ENCODE results near the gene BBOX1.

Gene BBOX1

GRCh38 chr11:27025957-27026733, 14.5 kb upstream of the BBOX1 start:
- DNase-seq: no peak

- no peak for DNase-seq
These were observed 12.1 kb upstream of the BBOX1 start for GRCh38 chr11:27028561-27028965.

GRCh38 chr11:27029966-27030365, 10.6 kb upstream of the BBOX1 start:
- no peak for DNase-seq

DNA sequence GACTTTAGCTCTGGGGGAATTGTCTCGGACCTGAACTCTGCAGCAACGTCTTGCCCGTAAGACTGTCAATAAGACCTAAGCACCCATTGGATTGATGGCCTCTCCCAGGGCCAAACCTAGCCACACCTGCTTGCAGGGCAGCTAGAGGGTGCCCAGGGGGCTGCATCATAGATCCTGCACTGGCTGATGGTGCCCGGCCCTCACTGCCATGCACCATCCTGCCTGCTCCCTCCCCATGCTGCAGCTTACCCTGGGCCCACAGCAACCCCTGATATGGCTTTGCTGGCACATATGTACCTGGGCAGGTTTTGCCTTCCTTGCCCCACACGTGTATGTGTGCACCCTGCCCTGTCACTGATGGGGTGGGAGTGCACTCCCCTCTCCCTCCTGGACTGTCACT, 8.9 kb upstream of the BBOX1 start:
- DNase-seq: no peak

DNA sequence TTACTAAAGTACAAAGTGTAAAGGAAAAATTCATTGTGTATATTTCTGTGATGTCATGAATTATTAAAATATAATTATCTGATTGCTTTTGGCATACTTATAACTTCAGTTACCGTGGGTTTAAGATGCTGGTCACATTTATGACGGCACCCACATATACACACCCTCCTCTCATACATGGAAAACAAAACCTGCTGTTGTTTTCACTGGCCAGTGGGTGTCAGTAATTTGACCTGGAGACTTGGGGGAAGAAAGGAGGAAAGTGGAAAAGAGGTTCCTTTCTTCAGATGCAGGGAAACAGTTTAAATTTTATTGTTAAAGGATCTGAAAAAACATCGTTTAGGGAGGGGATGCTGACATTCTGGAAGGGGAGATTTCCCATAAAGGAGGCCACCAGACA, 742 bp upstream of the BBOX1 start:
- DNase-seq: no peak

DNA sequence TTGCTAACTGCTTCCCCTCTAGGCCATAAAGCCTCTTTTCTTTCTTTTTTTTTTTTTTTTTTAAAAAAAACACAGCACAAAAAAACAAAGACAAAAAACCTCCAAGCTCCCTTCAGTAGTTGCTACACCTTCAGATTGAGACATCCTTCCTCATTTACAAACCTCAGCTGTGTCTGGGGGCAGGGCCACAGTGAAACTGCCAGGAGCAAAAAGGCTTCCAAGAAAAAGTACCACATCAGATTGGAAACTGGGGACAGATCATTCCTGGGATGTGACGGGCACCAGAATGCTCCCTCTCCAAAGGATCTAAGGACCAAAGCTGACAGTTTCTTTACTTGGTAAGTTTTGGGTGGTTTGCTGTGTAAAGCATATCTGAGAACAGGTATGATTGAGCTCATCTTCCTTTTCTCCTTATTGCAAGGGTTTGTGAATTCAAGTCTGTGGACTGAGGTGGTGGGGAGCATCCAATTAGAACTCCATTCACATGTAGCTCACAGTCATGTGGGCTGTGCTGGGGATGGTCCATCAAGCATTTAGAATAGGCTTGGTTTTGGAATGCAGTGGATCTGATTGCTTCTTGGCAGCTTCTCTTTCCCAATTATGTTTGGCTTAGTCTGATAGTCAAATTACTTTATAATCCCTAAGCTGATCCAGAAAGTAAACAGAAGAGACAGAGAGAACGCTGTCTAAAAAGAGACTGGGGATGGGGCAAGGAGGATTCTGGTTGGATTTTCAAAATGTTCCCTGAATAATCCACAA, 705 bp downstream of the BBOX1 start:
- no peak for DNase-seq

- no peak for DNase-seq
These were observed 6.3 kb downstream of the BBOX1 start for GRCh38 chr11:27046956-27047355.

GRCh38 chr11:27052668-27053067, 12.1 kb downstream of the BBOX1 start:
- no peak for DNase-seq

DNA sequence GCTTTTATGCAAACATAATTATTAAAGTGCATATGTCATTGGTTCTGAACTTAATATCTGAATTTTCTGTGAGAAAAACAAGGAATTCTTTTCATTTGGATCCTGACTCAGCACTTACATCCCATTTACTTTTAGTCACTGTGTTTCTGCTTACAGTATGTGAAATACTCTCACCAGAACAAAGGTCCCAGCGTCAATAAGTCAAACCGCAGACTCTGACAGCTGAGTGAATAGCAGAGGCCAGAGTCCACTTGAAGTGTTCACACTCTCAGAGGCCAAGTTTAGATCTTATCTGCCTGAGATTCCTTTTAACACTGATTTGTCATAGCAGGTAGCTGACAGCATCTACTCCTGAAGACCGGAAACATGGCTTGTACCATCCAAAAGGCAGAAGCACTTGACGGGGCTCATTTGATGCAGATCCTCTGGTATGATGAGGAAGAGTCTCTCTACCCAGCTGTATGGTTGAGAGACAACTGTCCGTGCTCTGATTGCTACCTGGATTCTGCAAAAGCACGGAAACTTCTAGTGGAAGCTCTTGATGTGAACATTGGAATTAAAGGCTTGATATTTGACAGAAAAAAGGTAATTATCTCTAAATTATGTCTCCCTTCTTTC, 14.6 kb downstream of the BBOX1 start:
- no peak for DNase-seq

DNA sequence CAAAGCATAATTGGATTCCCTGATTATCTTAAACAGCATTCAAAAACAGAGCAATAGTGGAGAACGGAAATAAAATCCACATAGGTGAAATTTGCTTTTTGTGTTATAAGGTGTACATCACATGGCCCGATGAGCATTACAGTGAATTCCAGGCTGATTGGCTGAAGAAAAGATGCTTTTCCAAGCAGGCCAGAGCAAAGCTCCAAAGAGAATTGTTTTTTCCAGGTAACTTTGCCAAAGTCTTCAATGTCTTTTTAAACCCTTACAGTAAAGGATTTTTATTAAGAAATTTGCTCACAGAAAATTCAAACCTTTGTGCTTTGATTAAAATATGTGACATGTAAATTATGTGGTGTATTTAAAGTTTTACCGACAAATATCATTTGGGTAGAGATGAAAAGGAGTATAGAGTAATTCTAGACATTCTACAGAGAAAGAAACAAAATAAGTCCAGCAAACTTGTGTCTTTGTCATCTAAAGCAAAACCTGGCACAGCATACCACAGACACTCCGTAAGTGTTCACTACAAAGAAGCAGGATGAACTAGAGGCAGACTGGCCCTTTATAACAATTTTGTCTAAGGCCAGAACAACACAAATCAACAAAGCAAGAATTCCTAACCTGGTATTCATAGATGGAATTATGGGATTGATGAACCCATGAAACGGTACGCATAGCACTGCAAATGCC, 16.6 kb downstream of the BBOX1 start:
- no peak for DNase-seq

- DNase-seq: no peak
These were observed 17.8 kb downstream of the BBOX1 start for GRCh38 chr11:27058456-27058855.

DNA sequence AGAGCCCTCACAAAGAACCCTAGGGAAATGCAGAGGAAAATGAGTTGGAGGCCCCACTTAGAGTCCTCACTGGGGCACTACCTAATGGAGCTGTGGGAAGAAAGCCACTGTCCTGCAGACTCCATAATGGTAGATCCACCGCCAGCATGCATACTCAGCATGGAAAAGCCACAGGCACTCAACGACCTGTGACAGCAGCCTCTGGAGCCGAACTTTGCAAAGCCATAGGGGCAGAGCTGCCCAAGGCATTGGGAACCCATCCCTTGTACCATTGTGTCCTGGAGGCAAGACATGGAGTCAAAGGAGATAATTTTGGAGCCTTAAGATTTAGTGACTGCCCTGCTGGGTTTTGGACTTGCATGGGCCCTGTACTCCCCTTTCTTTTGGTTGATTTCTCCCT, 18.8 kb downstream of the BBOX1 start:
- DNase-seq: no peak

DNA sequence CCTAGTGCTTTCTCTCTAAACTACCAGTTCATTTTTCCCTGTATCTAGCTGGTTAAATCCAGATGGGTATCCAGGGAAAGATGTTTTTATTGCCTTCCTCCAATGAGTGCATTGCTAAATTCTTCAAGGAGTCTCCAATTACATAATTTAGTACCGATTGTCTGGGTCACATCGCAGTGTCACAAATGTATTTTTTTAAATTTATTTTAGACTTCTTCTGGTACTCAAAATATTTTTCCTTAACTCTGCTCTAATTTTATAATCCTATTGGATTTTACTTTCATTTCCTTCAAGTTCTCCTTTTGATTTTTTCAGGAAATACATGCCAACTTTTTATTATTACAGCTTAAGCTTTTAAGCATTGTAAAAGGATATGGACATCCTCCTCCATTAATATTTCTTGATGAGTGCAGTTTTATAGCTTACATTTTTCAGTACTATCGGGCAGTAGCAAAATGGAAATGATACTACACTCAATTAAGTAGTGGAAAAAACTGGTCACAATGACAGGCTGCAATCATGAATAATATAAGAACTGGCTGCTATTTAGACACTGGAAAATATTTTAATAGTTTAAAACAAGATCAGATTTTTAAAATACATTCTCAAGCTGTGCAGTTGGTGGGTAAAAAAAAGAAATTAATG, 20.3 kb downstream of the BBOX1 start:
- no peak for DNase-seq

- DNase-seq: no peak
These were observed 20.8 kb downstream of the BBOX1 start for GRCh38 chr11:27061461-27061821.

DNA sequence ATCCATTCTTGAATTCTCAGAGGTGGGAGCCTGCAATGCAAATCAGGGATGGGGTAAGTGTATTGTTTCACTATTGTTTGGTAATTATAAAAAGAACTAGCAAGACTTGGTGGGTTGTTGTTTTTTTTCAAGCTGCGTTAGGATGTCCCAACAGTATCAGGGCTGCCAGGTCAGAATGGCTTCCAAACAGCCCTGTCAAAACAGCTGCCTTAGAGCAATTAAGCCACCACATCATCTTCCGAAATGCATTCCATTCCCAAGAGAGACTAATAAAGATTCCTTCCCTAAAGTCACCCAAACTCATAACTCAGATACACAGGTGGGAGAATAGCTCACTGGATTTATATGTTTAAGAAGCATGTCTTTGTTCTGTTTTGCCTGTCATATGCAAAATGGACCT, 23.5 kb downstream of the BBOX1 start:
- no peak for DNase-seq

- no peak for DNase-seq
These were observed 34.6 kb downstream of the BBOX1 start for GRCh38 chr11:27075192-27075591.

DNA sequence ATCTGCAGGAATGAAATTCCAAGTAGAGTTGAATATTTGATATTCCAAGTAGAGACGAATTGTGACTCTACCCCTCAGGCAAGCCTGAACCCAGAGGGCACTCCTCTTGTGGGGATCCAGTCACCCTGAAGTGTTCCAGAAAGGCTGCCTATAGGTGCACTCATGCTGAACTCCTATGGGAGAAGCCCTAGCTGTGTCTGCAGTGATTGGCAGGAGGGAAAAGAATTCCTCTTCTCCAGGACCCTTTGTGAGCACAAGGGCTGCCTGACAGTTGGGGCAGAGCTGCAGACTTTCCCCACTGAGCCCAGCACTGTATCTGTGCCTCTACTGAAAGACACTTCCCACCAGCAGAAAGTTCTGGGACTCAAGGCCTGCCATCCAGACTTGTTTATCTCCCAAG, 35.0 kb downstream of the BBOX1 start:
- no peak for DNase-seq

- DNase-seq: no peak
These were observed 35.5 kb downstream of the BBOX1 start for GRCh38 chr11:27076121-27076589.

DNA sequence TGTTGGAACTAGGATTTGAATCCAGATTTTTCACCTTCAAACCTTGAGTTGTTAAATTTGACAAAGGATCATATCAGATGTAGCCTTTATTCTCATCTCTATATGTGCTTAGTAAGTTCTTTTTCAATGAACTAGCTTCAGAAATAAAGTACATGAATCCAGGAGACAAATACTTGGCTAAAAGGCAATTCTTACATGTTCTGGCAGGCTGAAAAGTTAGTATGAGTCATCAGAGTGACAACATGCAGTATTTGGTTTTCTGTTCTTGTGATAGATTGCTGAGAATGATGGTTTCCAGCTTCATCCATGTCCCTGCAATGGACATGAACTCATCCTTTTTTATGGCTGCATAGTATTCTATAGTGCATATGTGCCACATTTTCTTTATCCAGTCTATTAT, 40.4 kb downstream of the BBOX1 start:
- DNase-seq: no peak

DNA sequence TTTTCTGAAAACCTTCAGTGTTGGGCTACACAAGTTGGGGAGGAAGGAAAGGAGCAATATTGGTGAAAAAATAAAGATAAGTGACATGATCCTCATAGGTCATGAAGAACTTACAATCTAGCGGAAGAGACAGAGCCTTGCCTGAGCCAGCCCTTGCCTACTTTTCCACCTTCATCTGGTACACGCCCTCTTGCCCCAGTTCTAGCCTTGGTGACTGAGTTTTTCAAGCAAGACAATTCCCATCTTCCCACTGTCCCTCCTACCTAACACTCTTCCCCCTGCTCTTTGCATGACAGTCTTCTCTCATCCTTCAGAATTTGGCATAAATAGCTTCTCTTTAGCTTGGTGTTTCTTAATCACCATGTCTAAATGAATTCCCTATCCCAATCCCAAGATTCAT, 42.6 kb downstream of the BBOX1 start:
- DNase-seq: no peak

GRCh38 chr11:27083782-27084181, 43.2 kb downstream of the BBOX1 start:
- DNase-seq: no peak

- no peak for DNase-seq
These were observed 43.9 kb downstream of the BBOX1 start for GRCh38 chr11:27084518-27084917.

DNA sequence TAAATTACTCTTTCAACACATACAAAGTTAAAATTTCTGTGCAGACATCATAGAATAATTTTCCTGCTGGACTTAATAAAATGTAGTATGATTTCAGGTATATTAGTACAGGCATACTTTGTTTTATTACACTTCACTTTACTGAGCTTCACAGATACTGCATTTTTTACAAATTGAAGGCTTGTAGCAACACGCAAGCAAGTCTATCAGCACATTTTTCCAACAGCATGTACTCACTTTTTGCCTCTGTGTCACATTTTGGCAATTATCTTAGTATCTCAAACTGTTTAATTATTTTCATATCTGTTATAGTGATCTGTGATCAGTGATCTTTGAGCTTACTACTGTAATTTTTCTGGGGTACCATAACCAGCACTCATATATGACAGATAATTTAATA, 44.5 kb downstream of the BBOX1 start:
- DNase-seq: no peak
